Activated CD8-positive, alpha-beta memory T cell treated with anti-CD3 and anti-CD28 coated beads, Interleukin-2, amount 50 U/mL, for 24 hours (primary cell): Measurements from ENCODE around the gene LRMDA.

Experiments
- DNase-seq: peaks from one replicate; pipeline ENCODE4 v3.0.0-alpha.2; 2020; ENCODE audit errors: extremely low read depth

The LRMDA gene

GRCh38 chr10:75662715-75663114 lies 231.3 kb downstream of the LRMDA start:
- no peak for DNase-seq

DNA sequence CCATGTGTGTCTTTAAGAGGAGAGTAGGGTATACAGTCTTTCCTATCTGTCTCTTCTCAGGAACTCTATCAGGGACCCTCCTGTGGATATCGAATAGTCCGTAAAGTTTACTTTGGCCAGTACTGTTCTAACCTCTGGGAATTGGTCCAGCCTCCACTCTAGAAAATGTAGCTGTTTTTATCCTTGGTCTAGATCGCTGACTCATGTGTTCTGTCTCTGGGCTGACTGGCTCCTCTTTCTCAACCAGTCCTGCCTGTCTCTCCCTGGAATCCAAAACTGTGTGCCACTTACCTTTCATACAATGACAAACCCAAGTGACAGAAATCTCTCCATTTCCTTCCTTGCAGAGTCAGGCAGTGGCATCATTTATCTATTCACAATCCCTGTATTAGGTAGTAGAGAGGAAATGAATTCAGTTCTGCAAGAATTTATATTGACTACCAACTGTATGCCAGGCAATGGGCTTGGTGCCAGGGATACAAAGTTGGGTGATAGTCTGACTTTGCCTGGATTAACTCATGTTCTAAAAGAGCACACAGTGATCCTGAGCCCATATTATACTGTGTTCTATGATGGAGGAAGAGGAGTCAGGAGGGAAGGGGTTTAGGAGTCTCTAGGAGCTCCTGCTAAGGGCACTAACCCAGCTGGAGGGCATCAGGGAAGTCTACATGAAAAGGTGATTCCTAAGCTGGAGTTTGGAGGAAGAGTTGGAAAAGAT lies 232.7 kb downstream of the LRMDA start:
- DNase-seq: no peak

- DNase-seq: no peak
Observed at GRCh38 chr10:75664968-75665367, 233.5 kb downstream of the LRMDA start.

GRCh38 chr10:75665707-75666106 lies 234.3 kb downstream of the LRMDA start:
- DNase-seq: no peak

GRCh38 chr10:75672111-75672671 lies 240.8 kb downstream of the LRMDA start:
- DNase-seq: no peak

DNA sequence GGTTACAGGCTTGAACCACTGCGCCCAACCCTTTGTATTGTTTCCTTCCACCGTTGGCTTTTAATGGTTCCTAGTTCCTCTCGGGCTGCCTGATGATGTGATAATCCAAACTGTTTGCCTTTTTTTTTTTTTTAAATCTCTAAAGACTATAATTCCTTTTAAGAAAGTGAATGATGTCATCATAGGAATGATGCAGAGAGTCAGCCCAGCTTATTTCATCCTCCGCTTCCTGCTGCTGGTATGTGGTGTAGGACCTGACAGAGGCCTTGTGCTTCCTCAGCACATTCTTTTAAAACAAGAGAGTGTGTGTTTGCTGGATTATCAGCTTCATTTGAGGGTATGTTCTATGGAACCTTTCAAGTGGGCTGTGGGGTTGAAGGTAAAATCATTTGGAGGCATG lies 241.4 kb downstream of the LRMDA start:
- DNase-seq: no peak

DNA sequence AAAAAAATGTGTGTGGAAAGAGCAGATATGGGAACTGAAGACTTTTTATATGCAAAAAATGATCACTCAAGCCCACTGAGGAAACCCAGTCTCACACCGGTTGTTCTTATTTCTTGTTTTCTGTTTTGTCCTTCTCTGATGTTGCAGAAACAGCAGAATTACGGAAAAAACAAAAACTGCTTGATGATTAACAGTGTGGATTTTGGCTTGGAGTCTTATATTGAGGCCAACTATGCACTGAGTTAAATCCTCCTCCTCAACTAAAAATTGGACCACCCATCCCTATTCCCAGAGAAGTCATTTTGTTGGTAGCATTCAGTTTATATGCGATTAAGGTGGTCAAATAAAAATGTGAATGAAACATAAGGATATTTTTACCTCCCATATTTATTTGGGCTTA lies 246.1 kb downstream of the LRMDA start:
- DNase-seq: no peak

GRCh38 chr10:75678527-75678926 lies 247.1 kb downstream of the LRMDA start:
- no peak for DNase-seq

GRCh38 chr10:75679536-75679935 lies 248.1 kb downstream of the LRMDA start:
- no peak for DNase-seq

- DNase-seq: no peak
Observed at GRCh38 chr10:75681334-75681733, 249.9 kb downstream of the LRMDA start.

GRCh38 chr10:75682649-75683557 lies 251.5 kb downstream of the LRMDA start:
- DNase-seq: no peak

- no peak for DNase-seq
Observed at GRCh38 chr10:75685187-75685586, 253.8 kb downstream of the LRMDA start.

GRCh38 chr10:75688506-75689300 lies 257.3 kb downstream of the LRMDA start:
- no peak for DNase-seq

- no peak for DNase-seq
Observed at GRCh38 chr10:75693489-75693888, 262.1 kb downstream of the LRMDA start.

DNA sequence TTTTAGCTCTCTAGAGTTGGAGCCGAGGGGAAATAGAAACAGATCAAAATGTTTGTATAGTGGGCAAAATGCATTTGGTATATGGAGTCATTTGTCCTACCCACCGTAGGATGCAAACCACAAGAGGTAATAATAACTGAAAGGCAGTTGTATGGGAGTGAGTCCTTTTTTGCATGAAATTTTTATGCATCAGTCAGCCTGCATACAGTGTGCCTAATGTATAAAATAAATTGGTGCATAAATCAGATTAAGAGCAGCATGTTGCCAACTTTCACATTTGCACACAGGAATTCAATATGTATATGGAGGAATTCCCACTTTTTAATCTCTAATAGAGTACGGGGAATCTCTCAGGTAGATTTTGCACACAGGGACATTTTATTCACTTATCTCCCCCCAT lies 262.8 kb downstream of the LRMDA start:
- DNase-seq: no peak

GRCh38 chr10:75694790-75695189 lies 263.4 kb downstream of the LRMDA start:
- no peak for DNase-seq

- no peak for DNase-seq
Observed at GRCh38 chr10:75695994-75696393, 264.6 kb downstream of the LRMDA start.

- no peak for DNase-seq
Observed at GRCh38 chr10:75696536-75696935, 265.1 kb downstream of the LRMDA start.

DNA sequence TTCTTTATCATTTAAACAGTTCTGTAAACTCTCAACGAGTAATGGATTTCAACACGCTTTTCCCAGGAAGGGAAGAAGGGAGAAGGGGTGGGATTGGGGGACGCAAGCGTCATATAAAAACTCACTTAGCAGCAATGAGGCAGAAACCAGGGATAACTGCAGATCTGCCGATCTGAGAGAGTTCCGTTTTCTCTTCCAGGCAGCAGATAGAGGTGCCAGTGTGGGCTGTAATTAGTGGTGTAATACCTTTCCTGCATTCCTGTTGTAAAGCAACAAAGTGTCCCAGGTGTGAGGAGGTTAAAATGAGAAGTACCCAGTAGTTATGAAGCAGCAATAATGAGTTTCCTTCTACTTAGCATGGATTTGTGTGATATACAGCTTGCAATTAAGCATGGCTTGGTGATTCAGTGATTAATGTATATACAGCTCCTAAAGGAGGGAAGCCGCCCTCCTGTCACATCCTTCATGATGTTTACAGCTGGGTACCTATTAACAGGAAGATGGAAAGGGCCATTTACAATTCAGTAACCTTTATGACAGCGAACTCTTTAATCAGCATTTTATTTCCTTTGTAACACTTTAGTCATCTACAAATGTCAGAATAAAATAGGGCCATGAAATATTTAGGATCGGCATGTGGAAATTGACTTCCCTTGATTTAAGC lies 271.9 kb downstream of the LRMDA start:
- DNase-seq: no peak

GRCh38 chr10:75705426-75705825 lies 274.0 kb downstream of the LRMDA start:
- DNase-seq: no peak

GRCh38 chr10:75707080-75707840 lies 275.8 kb downstream of the LRMDA start:
- no peak for DNase-seq
